GM23338 (cell line): ENCODE results near the gene AP1S2. TPM values are rescaled to one million over a fixed set of nuclear protein-coding genes. Genes with fewer than 3 reads are reported as not detected.

Experiments
- ATAC-seq: fragments of 200-7000 bp; cut with Tn5 transposase; 3 replicates; pipeline ENCODE4 v1.9.1; 2020
- DNase-seq: peaks from one replicate; pipeline ENCODE4 v3.0.0-alpha.2; 2015; ENCODE audit warnings: low spot score
- H2AFZ ChIP-seq: fragments of 200-600 bp; sonication (generic); 2 replicates; pipeline ENCODE4 v1.8.0; 2016; ENCODE audit warnings: antibody characterized with exemption, mild to moderate bottlenecking, moderate library complexity
- H3F3A ChIP-seq: fragments of 200-600 bp; sonication (generic); replicated peaks from 2 replicates; pipeline ENCODE4 v1.8.0; 2017; ENCODE audit warnings: antibody characterized with exemption, mixed run types, low read depth
- H3K27ac ChIP-seq: fragments of 200-600 bp; sonication (generic); 2 replicates; pipeline ENCODE4 v1.6.1; 2016; ENCODE audit warnings: low read depth
- H3K27me3 ChIP-seq: fragments of 200-600 bp; sonication (generic); 2 replicates; pipeline ENCODE4 v1.8.0; 2016; ENCODE audit warnings: mild to moderate bottlenecking, mixed run types, moderate library complexity; ENCODE audit not compliant: insufficient read depth
- H3K36me3 ChIP-seq: fragments of 200-600 bp; sonication (generic); 2 replicates; pipeline ENCODE4 v1.8.0; 2016; ENCODE audit warnings: mild to moderate bottlenecking; ENCODE audit not compliant: insufficient read depth
- H3K4me1 ChIP-seq: fragments of 200-600 bp; sonication (generic); 2 replicates; pipeline ENCODE4 v1.8.0; 2016; ENCODE audit warnings: mild to moderate bottlenecking, moderate library complexity; ENCODE audit not compliant: insufficient read depth
- H3K4me2 ChIP-seq: fragments of 200-600 bp; sonication (generic); 2 replicates; pipeline ENCODE4 v1.7.1; 2017; ENCODE audit warnings: mixed run types
- H3K4me3 ChIP-seq: fragments of 200-600 bp; sonication (generic); 2 replicates; pipeline ENCODE4 v1.6.1; 2016; ENCODE audit warnings: mixed run types
- H3K79me2 ChIP-seq: fragments of 200-600 bp; sonication (generic); replicated peaks from 2 replicates; pipeline ENCODE4 v1.8.0; 2017; ENCODE audit warnings: mild to moderate bottlenecking; ENCODE audit not compliant: insufficient read depth
- H3K9me2 ChIP-seq: fragments of 200-600 bp; sonication (generic); 2 replicates; pipeline ENCODE4 v1.8.0; 2017; ENCODE audit not compliant: insufficient read depth
- H4K20me1 ChIP-seq: fragments of 200-600 bp; sonication (generic); replicated peaks from 2 replicates; pipeline ENCODE4 v1.8.0; 2017; ENCODE audit warnings: mild to moderate bottlenecking; ENCODE audit not compliant: insufficient read depth
- H3K27ac Mint-ChIP-seq: 2 replicates; pipeline ENCODE4 v1.8.0; 2020; ENCODE audit warnings: inconsistent platforms, mild to moderate bottlenecking, moderate library complexity, mixed read lengths
- H3K27me3 Mint-ChIP-seq: 3 replicates; pipeline ENCODE4 v1.8.0; 2022; ENCODE audit warnings: low read depth, mild to moderate bottlenecking, moderate library complexity, mixed read lengths, inconsistent platforms; ENCODE audit not compliant: insufficient read depth, poor library complexity
- H3K36me3 Mint-ChIP-seq: 3 replicates; pipeline ENCODE4 v1.8.0; 2021; ENCODE audit warnings: low read depth, mild to moderate bottlenecking, inconsistent platforms, moderate library complexity, mixed read lengths
- H3K4me1 Mint-ChIP-seq: 3 replicates; pipeline ENCODE4 v1.8.0; 2020; ENCODE audit warnings: mild to moderate bottlenecking, inconsistent platforms, mixed read lengths
- H3K4me3 Mint-ChIP-seq: 3 replicates; pipeline ENCODE4 v1.8.0; 2021; ENCODE audit warnings: moderate library complexity, mild to moderate bottlenecking, inconsistent platforms, mixed read lengths
- H3K9me3 Mint-ChIP-seq: 3 replicates; pipeline ENCODE4 v1.8.0; 2020; ENCODE audit warnings: moderate library complexity, mild to moderate bottlenecking, inconsistent platforms, mixed read lengths
- CREB1 ChIP-seq: fragments of 250-450 bp; sonication (Bioruptor Pico); IDR thresholded peaks from 2 replicates; pipeline ENCODE4 v1.5.0; 2020; ENCODE audit warnings: low read depth, mild to moderate bottlenecking, moderate library complexity
- CTCF ChIP-seq, 2 experiments: fragments of 200-600 bp in 1 of 2; sonication (generic) in 1 of 2; conservative IDR thresholded peaks; 2 replicates each; pipeline versions ENCODE4 v1.5.1 to v1.6.1; 2016 to 2017; ENCODE audit warnings: antibody characterized with exemption in 2 of 2, low read depth in 2 of 2, mild to moderate bottlenecking in 2 of 2, moderate library complexity in 1 of 2
- ETS1 ChIP-seq: IDR thresholded peaks from 2 replicates; pipeline ENCODE4 v1.6.1; 2016; ENCODE audit warnings: antibody characterized with exemption
- EZH2 ChIP-seq: fragments of 200-600 bp; sonication (generic); IDR thresholded peaks from one replicate; pipeline ENCODE4 v1.8.0; 2017; ENCODE audit warnings: antibody characterized with exemption, mild to moderate bottlenecking, low read depth; ENCODE audit not compliant: unreplicated experiment
- EZH2phosphoT487 ChIP-seq: fragments of 200-600 bp; sonication (generic); IDR thresholded peaks from one replicate; pipeline ENCODE4 v1.8.1; 2018; ENCODE audit warnings: antibody characterized with exemption; ENCODE audit not compliant: unreplicated experiment
- JUNB ChIP-seq: IDR thresholded peaks from one replicate; pipeline ENCODE4 v1.6.1; 2016; ENCODE audit warnings: antibody characterized with exemption; ENCODE audit not compliant: unreplicated experiment
- NANOG ChIP-seq: IDR thresholded peaks from 2 replicates; pipeline ENCODE4 v1.6.1; 2016; ENCODE audit warnings: antibody characterized with exemption, borderline replicate concordance
- POLR2AphosphoS5 ChIP-seq: IDR thresholded peaks from 2 replicates; pipeline ENCODE4 v1.6.1; 2016; ENCODE audit warnings: antibody characterized with exemption, low read depth
- REST ChIP-seq: IDR thresholded peaks from one replicate; pipeline ENCODE4 v1.6.1; 2018; ENCODE audit warnings: antibody characterized with exemption; ENCODE audit not compliant: unreplicated experiment
- STAT1 ChIP-seq: IDR thresholded peaks from one replicate; pipeline ENCODE4 v1.6.1; 2016; ENCODE audit warnings: antibody characterized with exemption; ENCODE audit not compliant: unreplicated experiment
- ZNF114 ChIP-seq: fragments of 250-450 bp; sonication (Bioruptor Pico); IDR thresholded peaks from 2 replicates; pipeline ENCODE4 v1.5.0; 2020; ENCODE audit warnings: mild to moderate bottlenecking, moderate library complexity
- ZNF331 ChIP-seq: fragments of 250-450 bp; sonication (Bioruptor Pico); IDR thresholded peaks from 2 replicates; pipeline ENCODE4 v1.5.0; 2020; ENCODE audit warnings: low read depth, mild to moderate bottlenecking, moderate library complexity
- ZNF462 ChIP-seq: fragments of 250-450 bp; sonication (Bioruptor Pico); IDR thresholded peaks from 2 replicates; pipeline ENCODE4 v1.5.0; 2020; ENCODE audit warnings: mild to moderate bottlenecking, moderate library complexity
- polyA plus RNA-seq: library from polyadenylated mRNA; unstranded; fragments of >200 nt; fragmentation: Nextera tagmentation; extraction: Ambion mirVana; gene quantifications from 2 replicates; pipeline ENCODE4 v1.2.1, GENCODE V29; 2016
- total RNA-seq: library from RNA; depleted of rRNA; stranded (reverse); fragments of >200 nt; shearing (Covaris generic); gene quantifications from 2 replicates; pipeline ENCODE4 v1.2.3, GENCODE V29; 2014

Gene AP1S2
- total and polyA plus RNA-seq, 2 experiments from 2014 or later = 160 to 251 TPM

- H3K79me2 ChIP-seq = peaks cover 63% of the 10 kb centered on the region
- TF ChIP-seq STAT1 = no peak
- TF ChIP-seq CREB1 (CRISPR knock-in tag) = no peak
- no peak for TF ChIP-seq JUNB
- no peak for TF ChIP-seq ZNF331
- no peak for TF ChIP-seq EZH2phosphoT487
- no peak for TF ChIP-seq EZH2
- no peak for TF ChIP-seq ETS1
- TF ChIP-seq CTCF (conservative IDR thresholded peaks at IDR 0.05; ENCODE audit: low read depth in 2 of 2) = no peak
- no peak for TF ChIP-seq POLR2AphosphoS5
- no peak for TF ChIP-seq REST
- TF ChIP-seq ZNF114 (CRISPR knock-in tag) = no peak
- TF ChIP-seq ZNF462 = no peak
- TF ChIP-seq NANOG = no peak
Measured at GRCh38 chrX:15834053-15834452, 20.6 kb downstream of the AP1S2 start.

More at GRCh38 chrX:15834053-15834452, 20.6 kb downstream of the AP1S2 start:
- H3K9me3 Mint-ChIP-seq = no peaks in the 10 kb centered on the region
- H3K27me3 Mint-ChIP-seq = peaks cover 2% of the 10 kb centered on the region
- no peak overlapping the region; the same call in 1 of the 2 replicates for H3K27ac Mint-ChIP-seq
- peaks cover 31% of the 10 kb centered on the region; the same call in 2 of the 3 replicates for H3K36me3 Mint-ChIP-seq
- H3K4me2 ChIP-seq = no peak overlapping the region
- no peaks in the 10 kb centered on the region for H3F3A ChIP-seq
- H3K36me3 ChIP-seq = peaks cover 9% of the 10 kb centered on the region; the same call in 1 of the 2 replicates
- peaks cover 9% of the 10 kb centered on the region for H4K20me1 ChIP-seq
- no peak overlapping the region for H2AFZ ChIP-seq
- no peaks in the 10 kb centered on the region for H3K9me2 ChIP-seq
- no peak overlapping the region for H3K4me3 Mint-ChIP-seq
- H3K27me3 ChIP-seq = no peaks in the 10 kb centered on the region
- H3K4me3 ChIP-seq = no peak overlapping the region
- ATAC-seq (no peak), DNase-seq (no peak)
- peaks cover 14% of the 10 kb centered on the region; the same call in 1 of the 2 replicates for H3K4me1 ChIP-seq
- H3K4me1 Mint-ChIP-seq = peaks cover 24% of the 10 kb centered on the region
- no peak overlapping the region for H3K27ac ChIP-seq
